BLaER1 (cell line): ENCODE data around the gene IP6K1.
"Not testable (repeated sequence)": the region's sequence is repeated elsewhere in the genome, so short reads cannot be mapped to it uniquely, and the experiment has no call there.

ENCODE experiments used
- H3K27ac ChIP-seq: shearing (Covaris generic); formaldehyde crosslinking; 2 replicates; pipeline ENCODE4 v1.8.1; 2022
- H3K27me3 ChIP-seq: shearing (Covaris generic); formaldehyde crosslinking; 2 replicates; pipeline ENCODE4 v1.8.1; 2022
- H3K36me3 ChIP-seq: shearing (Covaris generic); formaldehyde crosslinking; 2 replicates; pipeline ENCODE4 v1.8.1; 2022
- H3K4me1 ChIP-seq: shearing (Covaris generic); formaldehyde crosslinking; 2 replicates; pipeline ENCODE4 v1.8.1; 2022
- H3K4me2 ChIP-seq: shearing (Covaris generic); formaldehyde crosslinking; 2 replicates; pipeline ENCODE4 v1.8.1; 2022
- H3K4me3 ChIP-seq: shearing (Covaris generic); formaldehyde crosslinking; 2 replicates; pipeline ENCODE4 v1.8.1; 2022
- H3K9ac ChIP-seq: shearing (Covaris generic); formaldehyde crosslinking; 2 replicates; pipeline ENCODE4 v1.8.1; 2022
- H3K9me3 ChIP-seq: shearing (Covaris generic); formaldehyde crosslinking; 2 replicates; pipeline ENCODE4 v1.8.1; 2022
- H4K20me1 ChIP-seq: shearing (Covaris generic); formaldehyde crosslinking; 2 replicates; pipeline ENCODE4 v1.8.1; 2022
- Cebpa-rat ChIP-seq: shearing (Covaris generic); IDR thresholded peaks from 2 replicates; pipeline ENCODE4 v1.8.1; 2022

Gene IP6K1

DNA sequence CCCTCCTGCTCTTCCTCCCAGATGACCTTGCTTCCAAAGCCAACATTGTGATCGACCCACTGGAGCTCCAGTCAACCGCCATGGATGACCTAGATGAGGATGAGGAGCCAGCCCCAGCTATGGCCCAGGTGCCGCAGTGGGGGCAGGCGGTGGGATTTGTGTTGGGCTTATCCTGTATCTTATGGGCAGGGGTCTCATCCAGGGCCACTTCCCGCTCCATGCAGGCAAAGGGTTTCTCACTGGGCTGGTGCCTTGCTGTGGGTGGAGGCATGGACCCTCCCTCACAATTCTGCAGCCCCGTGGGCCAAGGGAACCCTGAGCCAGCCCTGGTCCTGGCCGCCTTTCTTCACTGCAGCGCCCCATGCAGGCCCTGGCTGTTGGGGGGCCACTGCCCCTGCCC lies 81.7 kb downstream of the IP6K1 start:
- TF ChIP-seq Cebpa-rat: no peak
- no peak overlapping the region for H3K27ac ChIP-seq
- H3K4me2 ChIP-seq: no peak overlapping the region
- no peaks in the 10 kb centered on the region for H4K20me1 ChIP-seq
- H3K36me3 ChIP-seq: peaks cover 71% of the 10 kb centered on the region
- H3K4me1 ChIP-seq: peaks cover 24% of the 10 kb centered on the region
- no peaks in the 10 kb centered on the region for H3K27me3 ChIP-seq
- H3K9ac ChIP-seq: 0 out of 2 replicates have a peak overlapping the region, but pooled peaks have one; percentile 6
- H3K4me3 ChIP-seq: no peak overlapping the region
- H3K9me3 ChIP-seq: no peaks in the 10 kb centered on the region

DNA sequence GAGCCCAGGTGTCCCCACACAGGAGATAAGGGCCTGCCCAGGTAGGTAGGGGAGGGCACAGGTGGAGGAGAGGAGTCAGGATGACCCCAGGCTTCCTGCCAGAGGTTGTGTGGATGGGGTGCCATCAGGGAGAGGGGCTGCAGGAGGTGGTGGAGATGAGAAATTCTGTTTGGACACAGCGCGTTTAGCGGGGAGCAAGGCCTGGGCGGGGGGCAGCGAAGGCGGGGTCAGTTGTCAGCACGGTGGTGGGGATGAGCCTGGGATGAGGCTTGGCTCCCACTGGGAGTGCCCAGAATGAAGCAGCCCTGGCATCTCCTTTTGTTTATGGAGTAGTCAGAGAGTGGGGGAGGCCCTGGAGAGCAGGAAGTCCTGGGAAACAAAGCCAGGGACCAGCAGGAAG lies 82.4 kb downstream of the IP6K1 start:
- 0 out of 2 replicates have a peak overlapping the region, but pooled peaks have one; percentile 6 for H3K9ac ChIP-seq
- H3K27me3 ChIP-seq: no peaks in the 10 kb centered on the region
- no peak overlapping the region for H3K4me2 ChIP-seq
- no peak for TF ChIP-seq Cebpa-rat
- H3K9me3 ChIP-seq: no peaks in the 10 kb centered on the region
- H3K27ac ChIP-seq: peak overlapping the region; percentile 38
- H4K20me1 ChIP-seq: no peaks in the 10 kb centered on the region
- peaks cover 75% of the 10 kb centered on the region for H3K36me3 ChIP-seq
- H3K4me3 ChIP-seq: no peak overlapping the region
- peaks cover 31% of the 10 kb centered on the region for H3K4me1 ChIP-seq

DNA sequence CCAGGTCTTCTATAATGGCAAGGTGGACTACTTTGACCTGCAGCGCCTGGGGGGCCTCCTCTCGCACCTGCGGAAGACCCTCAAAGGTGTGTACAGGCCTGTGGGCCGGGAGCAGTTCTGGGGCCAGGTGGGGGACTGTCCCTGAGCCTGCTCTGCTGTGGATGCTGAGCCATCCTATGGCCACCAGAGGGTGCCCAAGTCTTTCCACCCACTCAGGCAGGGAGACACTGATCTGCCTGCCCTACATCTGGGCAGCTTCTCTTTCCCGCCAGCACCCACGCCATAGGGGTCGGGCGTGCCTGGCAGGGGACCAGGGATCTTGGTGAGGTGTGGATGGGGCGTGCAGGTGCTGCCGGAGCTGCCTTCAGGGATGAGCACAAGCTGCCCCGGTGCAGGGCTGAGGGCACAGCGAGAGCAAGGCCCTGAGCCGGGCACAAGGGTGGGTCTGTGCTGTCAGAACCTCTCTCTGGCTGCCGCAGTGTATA lies 82.9 kb downstream of the IP6K1 start:
- Histone ChIP-seq H3K9me3 (no peaks in the 10 kb centered on the region), H3K27me3 (no peaks in the 10 kb centered on the region), H3K4me1 (peaks cover 36% of the 10 kb centered on the region), H3K36me3 (peaks cover 80% of the 10 kb centered on the region), H4K20me1 (no peaks in the 10 kb centered on the region), H3K4me3 (no peak overlapping the region), H3K27ac (peak overlapping the region; percentile 38), H3K9ac (0 out of 2 replicates have a peak overlapping the region, but pooled peaks have one; percentile 6), H3K4me2 (no peak overlapping the region)
- no peak for TF ChIP-seq Cebpa-rat

DNA sequence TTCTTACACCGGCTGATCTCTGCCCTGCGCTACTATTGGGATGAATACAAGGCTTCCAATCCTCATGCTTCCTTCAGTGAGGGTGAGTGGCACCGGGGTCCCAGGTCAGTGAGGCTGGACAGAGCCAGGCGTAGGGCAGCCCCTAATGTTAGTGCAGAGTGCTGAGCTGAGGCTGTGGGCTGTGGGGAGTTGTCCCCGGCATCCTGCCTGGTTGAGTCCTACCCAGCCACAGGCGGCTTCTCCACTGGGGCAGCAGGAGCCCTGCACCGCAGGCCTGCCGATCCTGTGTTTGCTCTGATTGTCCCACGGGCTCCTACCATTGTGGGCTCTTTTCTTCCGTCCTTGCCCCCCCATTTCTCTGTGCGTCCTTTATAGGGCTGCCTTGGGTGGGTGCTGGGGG lies 83.7 kb downstream of the IP6K1 start:
- 0 out of 2 replicates have a peak overlapping the region, but pooled peaks have one; percentile 4 for H3K9ac ChIP-seq
- H3K9me3 ChIP-seq: no peaks in the 10 kb centered on the region
- H3K27me3 ChIP-seq: no peaks in the 10 kb centered on the region
- H4K20me1 ChIP-seq: no peaks in the 10 kb centered on the region
- no peak for TF ChIP-seq Cebpa-rat
- H3K4me3 ChIP-seq: no peak overlapping the region
- peaks cover 88% of the 10 kb centered on the region for H3K36me3 ChIP-seq
- H3K27ac ChIP-seq: no peak overlapping the region
- H3K4me1 ChIP-seq: peaks cover 34% of the 10 kb centered on the region
- H3K4me2 ChIP-seq: no peak overlapping the region

DNA sequence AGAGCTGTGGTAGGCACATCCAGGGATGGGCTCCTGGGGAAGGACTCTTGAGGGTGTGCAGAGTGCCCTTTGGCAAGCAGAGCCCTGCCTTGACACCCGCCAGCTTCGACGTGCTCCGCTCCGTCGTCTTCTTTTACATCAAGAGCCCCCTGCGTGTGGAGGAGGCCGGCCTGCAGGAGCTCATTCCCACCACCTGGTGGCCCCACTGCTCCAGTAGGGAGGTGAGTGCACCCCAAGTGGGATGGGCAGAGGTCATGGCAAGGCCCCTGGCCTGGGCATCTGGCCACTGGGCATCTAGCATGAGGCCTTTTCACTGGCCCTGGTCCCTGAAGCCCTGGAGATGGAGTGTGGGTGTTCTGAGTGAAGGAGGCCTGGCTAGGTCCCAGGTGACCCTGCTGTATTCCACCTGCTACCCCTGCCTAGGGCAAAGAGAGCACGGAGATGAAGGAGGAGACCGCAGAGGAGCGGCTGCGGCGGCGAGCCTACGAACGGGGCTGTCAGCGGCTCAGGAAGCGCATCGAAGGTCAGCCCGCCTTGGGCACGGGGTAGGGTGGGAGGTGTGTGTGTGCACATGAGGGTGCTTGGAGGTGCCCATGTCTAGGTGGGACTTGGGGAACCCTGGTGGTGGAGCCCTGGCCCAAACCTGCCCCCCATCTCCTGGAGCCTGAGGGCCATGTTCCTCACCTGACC lies 84.8 kb downstream of the IP6K1 start:
- Histone ChIP-seq H3K27me3 (no peaks in the 10 kb centered on the region), H3K9me3 (no peaks in the 10 kb centered on the region), H3K4me1 (peaks cover 27% of the 10 kb centered on the region), H4K20me1 (no peaks in the 10 kb centered on the region), H3K4me3 (no peak overlapping the region), H3K36me3 (peaks cover 95% of the 10 kb centered on the region), H3K4me2 (no peak overlapping the region), H3K27ac (no peak overlapping the region), H3K9ac (0 out of 2 replicates have a peak overlapping the region, but pooled peaks have one; percentile 4)
- TF ChIP-seq Cebpa-rat: no peak

DNA sequence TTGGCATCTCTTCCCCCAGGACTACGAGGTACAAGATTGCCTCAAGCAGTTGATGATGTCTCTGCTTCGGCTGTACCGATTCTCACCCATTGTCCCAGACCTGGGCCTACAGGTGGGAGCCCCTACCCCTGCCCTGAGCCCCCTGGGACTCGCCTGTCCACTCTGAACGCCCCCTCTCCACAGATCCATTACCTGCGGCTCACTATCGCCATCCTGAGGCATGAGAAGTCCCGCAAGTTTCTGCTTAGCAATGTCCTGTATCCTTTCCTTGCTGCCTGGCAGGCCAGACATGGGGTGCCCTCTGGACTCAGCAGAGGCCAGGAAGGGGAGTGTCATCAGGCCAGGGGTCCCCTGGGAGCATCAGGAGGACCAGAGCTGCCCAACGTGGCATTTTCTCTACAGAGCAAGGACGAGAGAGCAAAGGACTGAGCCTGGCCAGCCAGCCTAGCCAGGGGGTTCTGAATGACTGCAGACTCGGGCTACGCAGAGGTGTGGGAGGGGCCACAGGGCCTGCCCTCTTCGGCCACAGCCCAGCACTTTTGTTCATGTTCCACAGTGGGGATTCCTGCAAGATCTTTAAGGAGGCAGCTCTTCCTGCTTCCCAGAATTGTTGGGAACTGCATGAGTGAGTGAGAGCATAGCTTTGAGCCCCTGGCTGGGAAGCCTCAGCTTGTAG lies 85.8 kb downstream of the IP6K1 start:
- no peaks in the 10 kb centered on the region for H3K9me3 ChIP-seq
- no peaks in the 10 kb centered on the region for H3K27me3 ChIP-seq
- no peaks in the 10 kb centered on the region for H4K20me1 ChIP-seq
- no peak for TF ChIP-seq Cebpa-rat
- H3K4me1 ChIP-seq: peaks cover 27% of the 10 kb centered on the region
- H3K4me2 ChIP-seq: no peak overlapping the region
- H3K36me3 ChIP-seq: peaks cover 86% of the 10 kb centered on the region
- H3K9ac ChIP-seq: no peak overlapping the region
- H3K4me3 ChIP-seq: no peak overlapping the region
- H3K27ac ChIP-seq: 0 out of 2 replicates have a peak overlapping the region, but pooled peaks have one; percentile 19

DNA sequence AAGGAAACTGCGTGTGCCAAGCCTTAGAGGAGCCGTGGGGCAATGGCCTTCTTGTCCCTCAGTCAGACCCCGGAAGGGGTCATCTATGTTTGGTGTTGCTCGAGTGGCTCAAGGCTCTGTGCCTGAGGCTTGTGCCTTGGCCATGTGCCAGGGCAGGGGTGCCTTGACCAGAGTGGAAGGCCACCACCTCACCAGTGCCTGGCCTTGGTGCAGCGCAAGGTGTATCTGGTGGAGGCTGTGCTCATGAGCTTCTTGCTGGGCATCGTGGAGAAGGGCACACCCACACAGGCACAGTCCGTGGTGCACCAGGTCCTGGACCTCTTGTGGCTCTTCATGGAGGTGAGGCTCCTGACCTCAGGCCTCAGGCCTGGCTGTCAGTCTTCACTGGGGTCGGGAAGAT lies 86.3 kb downstream of the IP6K1 start:
- peaks cover 80% of the 10 kb centered on the region for H3K36me3 ChIP-seq
- H3K4me2 ChIP-seq: peak overlapping the region; percentile 66; the same call in 1 of the 2 replicates
- no peak overlapping the region for H3K9ac ChIP-seq
- no peak for TF ChIP-seq Cebpa-rat
- H3K27ac ChIP-seq: peak overlapping the region; percentile 73
- H3K9me3 ChIP-seq: no peaks in the 10 kb centered on the region
- no peak overlapping the region for H3K4me3 ChIP-seq
- H4K20me1 ChIP-seq: 0 out of 2 replicates have a peak, but pooled peaks cover 5% of the 10 kb centered on the region
- no peaks in the 10 kb centered on the region for H3K27me3 ChIP-seq
- H3K4me1 ChIP-seq: peaks cover 27% of the 10 kb centered on the region

DNA sequence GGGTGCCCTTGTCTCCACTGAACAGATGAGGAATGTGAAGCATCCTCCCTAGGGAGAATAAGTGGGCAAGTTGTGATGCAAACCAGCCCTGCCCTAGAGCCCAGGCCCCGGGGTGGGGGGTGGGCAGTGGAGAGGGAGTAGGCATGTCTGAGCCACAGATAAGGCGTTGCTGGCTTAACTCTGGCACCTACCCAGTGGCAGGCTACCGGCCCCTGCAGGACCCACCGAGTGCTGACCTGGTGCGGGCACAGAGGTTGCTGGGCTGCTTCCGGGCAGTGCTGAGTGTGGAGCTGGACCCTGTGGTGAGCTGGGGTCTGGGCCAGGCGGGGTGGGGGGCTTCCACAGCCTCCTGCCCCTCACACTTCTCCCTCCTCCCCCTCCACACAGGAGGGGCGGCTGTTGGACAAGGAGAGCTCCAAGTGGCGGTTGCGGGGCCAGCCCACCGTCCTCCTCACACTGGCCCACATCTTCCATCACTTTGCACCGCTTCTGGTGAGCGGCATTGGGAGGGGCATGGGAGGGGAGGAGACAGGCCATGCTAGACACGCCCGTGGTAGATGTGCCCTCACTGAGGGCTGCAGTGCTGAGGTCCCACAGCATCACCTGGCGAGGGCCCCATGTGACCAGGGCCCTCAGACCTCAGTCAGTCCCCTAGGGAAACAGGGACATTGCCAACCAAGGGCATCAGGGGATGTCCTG lies 86.9 kb downstream of the IP6K1 start:
- Histone ChIP-seq H3K36me3 (peaks cover 74% of the 10 kb centered on the region), H3K4me2 (peak overlapping the region; percentile 66)

DNA sequence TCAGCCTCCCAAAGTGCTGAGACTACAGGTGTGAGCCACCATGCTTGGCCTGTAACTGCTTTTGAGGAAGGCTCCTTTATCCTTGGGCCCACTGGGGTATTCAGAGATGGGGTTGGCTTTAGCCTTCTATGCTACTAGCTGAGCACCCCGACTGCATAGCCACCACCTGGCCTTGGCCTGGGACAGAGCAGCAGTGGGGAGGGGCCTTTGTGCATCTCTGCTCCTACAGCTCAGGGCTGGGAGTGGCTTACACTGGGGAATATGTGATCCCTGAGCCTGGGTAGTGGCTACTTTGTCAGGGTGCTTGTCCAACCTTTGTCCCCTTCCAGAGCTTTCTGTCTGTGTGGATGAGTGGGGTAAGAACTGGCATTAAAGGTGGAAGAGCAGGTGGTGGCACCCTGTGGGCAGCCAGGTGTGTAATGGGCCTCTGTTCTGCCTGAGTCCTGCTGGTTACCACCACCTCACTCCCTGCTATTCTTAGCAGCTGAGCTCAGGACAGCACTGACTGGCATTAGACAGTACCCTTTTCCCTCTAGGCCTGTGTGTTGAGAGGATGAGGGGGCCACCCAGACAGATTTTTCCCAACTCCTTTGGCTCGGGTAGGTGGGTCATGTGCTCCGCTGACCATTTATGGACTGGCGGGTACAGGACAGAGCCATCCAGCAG lies 90.9 kb downstream of the IP6K1 start:
- H4K20me1 ChIP-seq: peaks cover 21% of the 10 kb centered on the region
- H3K36me3 ChIP-seq: peaks cover 41% of the 10 kb centered on the region
- H3K4me2 ChIP-seq, H3K27ac ChIP-seq, H3K9me3 ChIP-seq, H3K27me3 ChIP-seq, H3K4me3 ChIP-seq, H3K9ac ChIP-seq: not testable (repeated sequence)
- H3K4me1 ChIP-seq: peaks cover 34% of the 10 kb centered on the region

More for the DNA sequence above, 86.9 kb downstream of the IP6K1 start:
- H3K4me1 ChIP-seq: peaks cover 27% of the 10 kb centered on the region
- no peak overlapping the region for H3K4me3 ChIP-seq
- H4K20me1 ChIP-seq: peaks cover 10% of the 10 kb centered on the region; the same call in 1 of the 2 replicates
- peak overlapping the region; percentile 67 for H3K9ac ChIP-seq
- no peak for TF ChIP-seq Cebpa-rat
- H3K27me3 ChIP-seq: no peaks in the 10 kb centered on the region
- H3K27ac ChIP-seq: peak overlapping the region; percentile 73
- H3K9me3 ChIP-seq: no peaks in the 10 kb centered on the region

DNA sequence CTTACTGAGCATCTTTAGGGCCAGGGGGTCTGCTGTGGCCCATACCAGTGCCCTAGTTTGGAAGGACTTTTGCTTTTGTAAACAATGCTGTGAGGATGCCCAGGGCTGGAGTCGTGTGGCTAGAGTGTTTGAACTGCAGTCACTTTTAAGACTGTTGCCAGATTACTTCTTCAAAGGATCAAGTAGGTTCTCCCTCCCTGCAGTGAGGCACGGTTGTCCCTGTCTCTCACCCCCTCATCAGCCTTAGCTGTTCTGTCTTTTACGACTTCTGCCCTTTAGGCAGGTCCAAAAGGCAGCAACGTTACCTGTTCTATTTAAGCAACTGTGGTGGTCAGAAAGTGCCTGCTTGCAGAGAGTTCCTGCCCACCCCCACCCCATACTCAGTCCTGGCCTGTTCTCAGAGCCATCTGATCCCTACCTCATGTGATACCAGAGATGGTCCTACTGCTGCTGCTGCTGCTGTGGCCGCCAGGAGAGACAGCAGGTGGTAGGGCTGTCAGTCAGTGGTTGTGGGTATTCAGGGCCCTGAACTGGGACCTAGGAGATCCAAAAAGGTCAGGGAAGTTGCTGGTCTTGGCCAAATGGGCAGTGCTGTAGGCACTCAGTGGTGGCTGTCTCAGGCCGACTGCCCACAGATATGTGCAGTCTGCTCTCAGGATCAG lies 91.8 kb downstream of the IP6K1 start:
- not testable (repeated sequence) for H3K9me3 ChIP-seq, H3K9ac ChIP-seq, H3K4me3 ChIP-seq, H3K27me3 ChIP-seq, H3K27ac ChIP-seq, H3K4me2 ChIP-seq
- peaks cover 26% of the 10 kb centered on the region for H4K20me1 ChIP-seq
- peaks cover 32% of the 10 kb centered on the region for H3K36me3 ChIP-seq
- peaks cover 32% of the 10 kb centered on the region for H3K4me1 ChIP-seq

DNA sequence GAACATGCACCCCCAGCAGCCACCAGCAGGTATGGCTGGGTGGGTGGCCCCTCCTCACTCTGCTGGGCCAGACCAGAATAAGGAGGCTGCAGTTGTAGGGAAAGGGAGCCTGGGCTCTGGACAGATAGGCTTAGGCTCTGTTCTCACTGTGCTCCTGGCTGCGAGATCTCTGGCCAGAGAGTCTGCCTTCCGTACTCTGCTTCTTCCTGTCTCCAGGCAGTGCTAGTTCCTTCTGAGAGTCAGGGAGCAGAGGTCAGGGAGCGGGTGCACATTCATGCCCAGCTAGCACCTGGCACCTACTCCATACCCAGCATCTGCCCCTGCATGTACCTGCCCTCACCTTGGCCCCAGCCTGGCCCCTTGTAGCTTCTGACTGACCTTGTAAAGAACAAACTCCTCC lies 94.9 kb downstream of the IP6K1 start:
- H3K4me3 ChIP-seq, H3K36me3 ChIP-seq, H3K27ac ChIP-seq, H3K4me2 ChIP-seq, H3K27me3 ChIP-seq, H3K9me3 ChIP-seq, H3K9ac ChIP-seq: not testable (repeated sequence)
- H3K4me1 ChIP-seq: peaks cover 24% of the 10 kb centered on the region
- H4K20me1 ChIP-seq: peaks cover 27% of the 10 kb centered on the region

DNA sequence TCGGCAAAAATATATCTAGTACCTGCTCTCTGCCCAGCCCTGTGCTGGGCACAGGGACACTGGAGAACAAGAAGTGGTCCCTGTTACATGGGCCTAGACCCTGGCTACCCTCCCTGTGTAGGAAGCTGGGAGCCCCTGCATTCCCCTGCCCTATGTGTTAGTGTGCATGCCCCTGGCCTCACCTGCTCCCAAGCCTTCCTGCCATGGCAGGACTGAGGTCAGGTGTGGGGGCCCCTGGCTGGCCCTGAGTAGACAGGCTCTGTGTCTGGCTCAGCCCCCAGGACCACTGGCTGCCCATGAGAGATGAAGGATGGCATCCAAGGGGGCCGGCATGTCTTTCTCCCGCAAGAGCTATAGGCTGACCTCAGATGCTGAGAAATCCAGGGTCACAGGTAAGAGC lies 95.5 kb downstream of the IP6K1 start:
- Histone ChIP-seq H3K9ac (peak overlapping the region; percentile 96; the same call in 1 of the 2 replicates), H3K4me2 (peak overlapping the region; percentile 77), H3K4me1 (peaks cover 24% of the 10 kb centered on the region), H4K20me1 (peaks cover 27% of the 10 kb centered on the region)
- H3K36me3 ChIP-seq, H3K27me3 ChIP-seq, H3K9me3 ChIP-seq, H3K27ac ChIP-seq, H3K4me3 ChIP-seq: not testable (repeated sequence)
